Activated T-helper 9 cell treated with anti-CD3 and anti-CD28 coated beads, Interleukin-2, amount 50 U/mL, for 16 hours (primary cell): ENCODE measurements around the gene ATXN1.

Experiments
- DNase-seq: peaks from one replicate; pipeline ENCODE4 v3.0.0-alpha.2; 2020; ENCODE audit warnings: low read depth

Gene ATXN1

DNA sequence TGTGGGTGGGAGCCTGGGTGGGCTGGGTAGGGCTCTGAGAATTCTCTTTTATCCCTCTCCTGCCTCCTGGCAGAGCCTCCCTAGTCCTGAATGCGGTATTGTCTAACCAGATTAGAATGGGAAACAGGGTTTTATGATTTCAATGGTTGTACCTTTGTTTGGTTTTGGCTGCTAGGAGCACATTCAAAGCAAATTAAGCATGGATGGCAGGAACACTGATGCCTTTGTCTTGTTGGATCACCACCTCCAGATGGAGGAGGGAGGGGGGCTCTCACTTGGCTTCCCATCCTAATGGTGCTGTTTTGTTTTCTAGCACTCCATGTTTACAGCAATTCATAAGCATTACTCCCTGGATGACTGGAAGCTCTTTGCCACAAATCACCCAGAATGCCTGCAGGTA, 511.3 kb downstream of the ATXN1 start:
- DNase-seq: no peak
